ENCODE data around the gene DSCAM. TPM values are rescaled to one million over a fixed set of nuclear protein-coding genes. Genes with fewer than 3 reads are reported as not detected.

Gene DSCAM
- total RNA-seq, 1 donor from 2014 or later: 2.7 TPM

GRCh38 chr21:40881767-40882166 lies 34.8 kb upstream of the DSCAM start:
- Mint-ChIP-seq H3K27ac (no peak overlapping the region), H3K27me3 (peaks cover 8% of the 10 kb centered on the region), H3K4me3 (ENCODE audit: low read depth) (no peak overlapping the region), H3K4me1 (ENCODE audit: low read depth) (no peaks in the 10 kb centered on the region), H3K36me3 (ENCODE audit: insufficient read depth) (no peaks in the 10 kb centered on the region), H3K9me3 (ENCODE audit: low read depth) (no peaks in the 10 kb centered on the region)
- TF ChIP-seq CTCF (IDR thresholded peaks at IDR 0.05; ENCODE audit: unreplicated experiment): no peak
- no peak for DNase-seq (ENCODE audit: low spot score, unreplicated experiment)

- Mint-ChIP-seq H3K4me1 (ENCODE audit: low read depth) (no peaks in the 10 kb centered on the region), H3K9me3 (ENCODE audit: low read depth) (peaks cover 10% of the 10 kb centered on the region), H3K4me3 (ENCODE audit: low read depth) (no peak overlapping the region), H3K27me3 (no peaks in the 10 kb centered on the region), H3K36me3 (ENCODE audit: insufficient read depth) (peaks cover 2% of the 10 kb centered on the region), H3K27ac (no peak overlapping the region)
- no peak for DNase-seq (ENCODE audit: low spot score, unreplicated experiment)
- no peak for TF ChIP-seq CTCF (IDR thresholded peaks at IDR 0.05; ENCODE audit: unreplicated experiment)
Observed at GRCh38 chr21:40871099-40871498, 24.1 kb upstream of the DSCAM start.

GRCh38 chr21:40863839-40864238 lies 16.9 kb upstream of the DSCAM start:
- TF ChIP-seq CTCF (IDR thresholded peaks at IDR 0.05; ENCODE audit: unreplicated experiment): no peak
- no peak overlapping the region for H3K4me3 Mint-ChIP-seq (ENCODE audit: low read depth)
- no peak overlapping the region for H3K27ac Mint-ChIP-seq
- no peaks in the 10 kb centered on the region for H3K9me3 Mint-ChIP-seq (ENCODE audit: low read depth)
- no peaks in the 10 kb centered on the region for H3K4me1 Mint-ChIP-seq (ENCODE audit: low read depth)
- H3K27me3 Mint-ChIP-seq: no peaks in the 10 kb centered on the region
- no peaks in the 10 kb centered on the region for H3K36me3 Mint-ChIP-seq (ENCODE audit: insufficient read depth)
- DNase-seq (ENCODE audit: low spot score, unreplicated experiment): no peak

- H3K27me3 Mint-ChIP-seq: peaks cover 6% of the 10 kb centered on the region
- peaks cover 4% of the 10 kb centered on the region for H3K9me3 Mint-ChIP-seq (ENCODE audit: low read depth)
- no peaks in the 10 kb centered on the region for H3K4me1 Mint-ChIP-seq (ENCODE audit: low read depth)
- H3K27ac Mint-ChIP-seq: no peak overlapping the region
- no peaks in the 10 kb centered on the region for H3K36me3 Mint-ChIP-seq (ENCODE audit: insufficient read depth)
- no peak for DNase-seq (ENCODE audit: low spot score, unreplicated experiment)
- no peak for TF ChIP-seq CTCF (IDR thresholded peaks at IDR 0.05; ENCODE audit: unreplicated experiment)
- no peak overlapping the region for H3K4me3 Mint-ChIP-seq (ENCODE audit: low read depth)
Observed at GRCh38 chr21:40858517-40858916, 11.6 kb upstream of the DSCAM start.

- DNase-seq (ENCODE audit: low spot score, unreplicated experiment): no peak
- H3K9me3 Mint-ChIP-seq (ENCODE audit: low read depth): peaks cover 4% of the 10 kb centered on the region
- H3K27ac Mint-ChIP-seq: no peak overlapping the region
- H3K36me3 Mint-ChIP-seq (ENCODE audit: insufficient read depth): no peaks in the 10 kb centered on the region
- no peak overlapping the region for H3K4me3 Mint-ChIP-seq (ENCODE audit: low read depth)
- H3K27me3 Mint-ChIP-seq: peaks cover 25% of the 10 kb centered on the region
- H3K4me1 Mint-ChIP-seq (ENCODE audit: low read depth): no peaks in the 10 kb centered on the region
- no peak for TF ChIP-seq CTCF (IDR thresholded peaks at IDR 0.05; ENCODE audit: unreplicated experiment)
Observed at GRCh38 chr21:40853956-40854688, 7.2 kb upstream of the DSCAM start.
